HG02981 (cell line): Measurements from ENCODE around the gene COL23A1.
"Not testable (repeated sequence)": the region's sequence is repeated elsewhere in the genome, so short reads cannot be mapped to it uniquely, and the experiment has no call there.

Experiments
- ATAC-seq: cut with Tn5 transposase; IDR thresholded peaks from one replicate; pipeline ENCODE4 v1.9.1; 2021; ENCODE audit warnings: mild to moderate bottlenecking, moderate library complexity; ENCODE audit not compliant: unreplicated experiment

COL23A1 gene

GRCh38 chr5:178314961-178315820, 275.0 kb downstream of the COL23A1 start:
- ATAC-seq, result no peak

GRCh38 chr5:178314061-178314660, 276.0 kb downstream of the COL23A1 start:
- no peak for ATAC-seq

DNA sequence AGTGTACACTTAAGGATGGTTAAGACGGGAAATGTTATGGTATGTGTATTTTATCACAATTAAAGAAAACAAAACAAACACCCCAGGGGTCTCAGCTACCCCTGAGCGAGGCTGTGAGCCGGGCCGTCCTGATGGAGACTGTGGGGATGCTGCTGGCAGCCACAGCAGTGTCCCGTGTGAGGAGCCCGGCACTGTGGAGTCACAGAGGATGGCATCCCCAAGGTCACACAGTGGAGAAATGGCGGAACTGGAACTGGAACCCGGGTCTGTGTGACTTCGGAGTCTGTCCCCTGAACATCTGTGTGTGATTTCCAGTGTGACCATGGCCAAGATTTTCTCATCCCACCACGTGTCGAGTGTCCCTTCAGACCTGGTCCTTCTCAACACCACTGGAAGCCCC, 276.9 kb downstream of the COL23A1 start:
- ATAC-seq, result no peak

- no peak for ATAC-seq
These were observed 277.3 kb downstream of the COL23A1 start for GRCh38 chr5:178312880-178313282.

DNA sequence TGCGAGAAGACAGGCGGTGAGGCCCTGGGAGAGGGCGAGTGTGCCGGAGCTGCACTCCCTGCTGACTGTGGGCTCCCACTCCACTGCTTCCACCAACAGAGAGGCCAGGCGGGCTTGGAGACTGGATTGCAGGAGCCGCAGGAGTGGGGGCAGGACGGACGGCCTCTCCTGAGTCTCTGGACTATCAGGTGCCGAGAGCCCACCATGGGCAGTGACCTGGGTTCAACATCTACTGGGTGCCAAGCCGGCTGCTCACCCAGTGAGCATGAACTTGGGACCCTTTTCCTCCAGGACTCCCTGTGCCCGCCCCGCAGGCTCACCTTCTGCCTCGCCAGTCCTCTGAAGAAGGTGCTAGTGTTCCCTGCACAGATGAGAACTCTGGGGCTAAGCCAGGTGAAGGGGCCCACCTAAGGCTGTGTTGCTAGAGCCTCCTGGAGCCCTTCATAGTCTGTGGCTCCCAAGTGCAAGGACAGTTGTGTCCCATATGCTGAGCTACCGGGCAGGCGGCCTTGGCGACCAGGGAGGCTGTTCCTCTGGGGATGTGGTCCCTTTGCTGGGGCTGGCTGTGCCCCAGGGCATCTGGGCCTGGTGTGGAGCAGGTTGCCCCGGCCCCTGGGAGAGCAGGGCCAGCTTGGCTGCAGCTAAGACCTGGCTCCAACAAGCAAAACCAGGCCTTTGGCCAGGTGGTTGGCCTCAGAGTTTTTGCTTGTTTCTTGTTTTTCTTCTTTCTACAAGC, 279.9 kb downstream of the COL23A1 start:
- ATAC-seq, result no peak

DNA sequence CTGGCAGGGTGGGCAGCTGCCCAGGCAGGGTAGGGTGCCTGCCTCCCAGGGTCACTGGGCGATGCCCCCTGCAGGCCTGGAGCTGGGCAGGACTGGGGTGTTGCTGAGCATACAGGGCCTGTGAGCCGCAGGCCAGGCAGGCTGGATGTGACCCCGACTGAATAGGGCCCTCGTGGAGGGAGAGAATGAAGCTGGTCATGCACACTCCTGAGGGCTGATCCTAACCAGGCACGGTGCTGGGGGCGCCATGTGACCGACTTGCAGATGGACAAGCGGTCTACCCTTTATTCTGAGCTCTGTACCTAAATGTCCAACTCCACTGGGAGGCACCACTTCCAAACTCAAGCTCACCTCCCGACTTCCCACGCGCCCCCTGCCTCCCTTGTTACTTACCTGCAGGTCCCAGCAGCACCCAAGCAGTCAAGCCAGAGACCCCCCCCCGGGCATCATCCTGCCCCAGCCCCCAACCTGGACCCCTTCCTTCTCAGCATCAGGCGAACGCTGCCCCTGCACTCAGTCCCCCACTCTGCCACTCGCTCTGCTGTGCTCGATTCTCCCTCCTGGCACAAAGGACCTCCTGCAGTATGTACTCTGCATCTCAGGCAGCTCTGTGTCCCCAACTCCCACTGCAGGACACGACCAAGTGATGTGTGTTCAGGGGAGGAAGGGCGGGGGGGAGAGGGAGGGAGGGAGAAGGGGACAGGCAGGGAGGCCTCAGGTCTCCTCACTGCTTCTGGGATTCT, 280.8 kb downstream of the COL23A1 start:
- ATAC-seq, result no peak

DNA sequence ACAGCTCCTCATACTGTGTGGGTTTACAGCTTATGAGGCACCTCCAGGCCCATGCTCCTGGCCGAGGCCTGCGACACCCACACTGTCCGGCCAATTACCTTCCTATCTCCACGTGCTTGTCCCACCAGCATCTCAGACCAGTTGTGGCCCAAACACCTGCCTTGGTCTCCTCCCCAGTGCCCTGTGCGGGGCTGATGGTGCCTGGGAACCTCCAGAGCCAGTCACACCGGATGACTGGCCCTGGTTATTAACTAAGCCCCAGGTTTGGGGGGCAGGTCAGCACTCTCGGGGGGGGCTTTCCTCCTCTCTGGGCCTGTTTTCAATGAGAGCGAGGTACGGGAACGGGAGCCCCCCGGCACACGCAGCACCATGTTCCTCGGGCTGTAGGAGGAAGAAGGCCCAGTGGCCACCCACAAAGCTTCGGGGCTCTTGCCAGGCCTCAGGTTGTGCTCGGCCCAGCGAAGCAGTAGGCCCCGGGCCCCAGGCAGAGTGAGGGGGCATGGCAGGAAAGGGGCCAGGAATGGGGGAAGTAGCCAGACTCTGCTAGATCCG, 281.6 kb downstream of the COL23A1 start:
- ATAC-seq, result no peak

DNA sequence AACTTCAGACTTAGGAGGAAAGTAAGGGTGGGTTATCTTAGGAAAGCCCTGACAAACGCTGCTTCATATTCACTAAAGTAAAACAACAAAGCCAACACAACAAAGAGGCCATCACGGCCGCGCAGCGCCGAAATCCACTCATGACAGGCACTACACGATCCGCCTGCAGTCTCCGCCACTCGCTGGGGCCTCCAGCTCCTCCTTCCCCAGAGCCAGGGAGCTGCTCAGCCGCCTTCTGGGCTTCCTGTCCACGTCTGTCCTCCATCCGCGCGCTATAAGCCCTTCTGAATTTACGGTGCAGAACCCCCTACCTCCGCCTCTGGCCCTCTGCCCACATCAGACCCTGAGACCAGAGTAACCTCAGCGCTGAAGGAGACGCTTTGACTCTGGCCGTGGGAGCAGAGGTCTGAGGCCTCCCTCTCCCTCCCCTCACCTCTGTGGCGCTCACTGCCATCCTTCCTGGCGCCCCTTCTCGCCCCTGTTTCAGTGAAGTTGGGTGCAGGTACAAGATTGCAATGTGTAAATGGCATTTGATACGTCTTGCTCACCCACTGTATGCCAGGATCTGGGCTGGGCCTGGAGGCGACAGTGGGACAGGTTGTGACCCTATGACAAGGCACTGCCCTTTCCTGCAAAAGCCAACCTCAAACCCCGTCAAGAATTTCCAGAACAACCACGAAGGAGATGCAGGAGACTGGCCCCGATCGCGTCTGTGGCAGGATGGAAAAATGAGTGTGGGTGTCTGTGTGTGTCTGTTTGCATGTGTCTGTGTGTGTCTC, 282.7 kb downstream of the COL23A1 start:
- ATAC-seq, result no peak

DNA sequence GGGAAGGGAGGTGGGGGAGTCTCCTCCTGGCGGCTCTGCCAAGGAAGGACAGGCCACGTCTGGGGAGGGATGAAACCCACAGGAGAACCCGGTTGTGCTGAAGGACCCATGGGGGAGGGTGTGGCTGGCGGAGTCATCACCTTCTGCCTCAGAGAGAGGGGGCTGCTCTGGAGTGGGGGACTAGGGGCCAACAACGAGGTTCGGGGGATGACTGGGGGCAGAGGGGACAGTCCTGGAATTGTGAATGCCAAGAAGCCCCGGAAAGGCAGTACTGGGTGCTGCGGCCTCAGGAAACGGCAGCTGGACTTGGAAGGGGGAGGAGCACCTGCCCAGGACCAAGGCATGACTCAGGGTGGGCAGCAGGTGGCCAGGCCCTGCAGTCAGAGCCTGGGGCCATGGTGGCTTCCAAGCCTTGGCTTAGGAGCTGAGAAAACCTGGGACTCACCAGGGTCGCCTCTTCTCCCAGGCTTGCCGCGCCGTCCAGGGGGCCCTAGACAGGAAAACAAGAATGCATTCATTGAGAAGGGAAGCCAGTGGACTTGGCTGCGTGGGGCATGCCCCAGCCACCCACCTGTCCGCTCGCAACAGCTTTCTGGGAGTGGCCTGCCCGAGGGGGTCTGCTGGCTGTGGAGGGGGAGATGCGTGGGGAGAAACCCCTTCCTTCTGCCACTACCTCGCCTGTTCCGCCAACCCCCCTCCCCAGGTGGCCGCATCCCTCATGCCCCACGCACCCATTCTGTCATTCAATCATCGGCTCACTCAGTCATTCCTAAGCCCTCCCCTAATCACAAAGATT, 283.6 kb downstream of the COL23A1 start:
- ATAC-seq, result no peak

DNA sequence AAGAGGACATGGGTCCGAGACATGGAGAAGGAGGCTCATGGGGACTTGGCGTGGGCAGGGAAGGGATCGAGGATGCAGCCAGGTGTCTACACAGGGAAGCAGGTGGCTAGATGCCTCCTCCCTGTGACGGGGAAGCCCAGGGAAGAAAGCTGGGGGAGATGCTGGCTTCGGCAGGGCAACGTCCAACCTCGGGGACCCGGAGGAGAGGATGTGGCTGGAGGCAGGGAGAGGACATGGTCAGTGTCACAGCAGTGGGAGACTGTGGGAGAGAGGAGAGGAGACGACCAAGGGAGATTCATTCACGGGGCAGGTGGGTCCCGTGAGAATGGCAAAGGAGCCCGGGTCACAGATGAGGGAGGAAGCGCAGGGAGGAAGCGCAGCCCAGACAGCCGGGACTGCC, 284.4 kb downstream of the COL23A1 start:
- ATAC-seq, result no peak

GRCh38 chr5:178304761-178305645, 285.2 kb downstream of the COL23A1 start:
- no peak for ATAC-seq

DNA sequence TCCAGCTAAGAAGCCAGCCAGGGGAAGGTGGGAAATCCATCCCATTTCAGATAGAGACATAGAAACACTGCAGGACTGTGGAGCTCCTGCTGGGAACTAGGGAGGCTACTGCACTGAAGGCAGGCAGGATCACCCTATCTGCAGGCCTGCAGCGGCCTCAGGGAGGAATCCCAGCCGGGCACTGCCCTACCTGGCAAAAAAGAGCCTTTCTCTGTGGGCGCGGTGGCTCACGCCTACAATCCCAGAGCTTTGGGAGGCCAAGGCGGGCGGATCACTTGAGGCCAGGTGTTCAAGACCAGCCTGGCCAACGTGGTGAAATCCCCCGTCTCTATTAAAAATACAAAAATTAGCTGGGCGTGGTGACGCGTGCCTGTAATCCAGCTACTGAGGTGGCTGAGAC, 286.2 kb downstream of the COL23A1 start:
- ATAC-seq, result no peak

DNA sequence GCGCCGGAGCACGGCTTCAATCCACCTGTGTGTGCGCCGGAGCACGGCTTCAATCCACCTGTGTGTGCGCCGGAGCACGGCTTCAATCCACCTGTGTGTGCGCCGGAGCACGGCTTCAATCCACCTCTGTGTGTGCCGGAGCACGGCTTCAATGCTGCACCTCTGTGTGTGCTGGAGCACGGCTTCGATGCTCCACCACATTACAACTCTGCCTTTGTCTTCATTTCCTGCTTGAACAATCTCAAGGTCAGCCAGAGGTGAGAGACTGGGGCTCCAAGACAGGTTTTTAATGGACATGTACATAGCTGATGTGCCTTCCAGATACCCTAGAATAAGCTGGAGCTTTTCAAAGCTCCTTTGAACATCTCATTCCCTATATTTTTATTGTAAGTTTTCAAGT, 287.9 kb downstream of the COL23A1 start:
- not testable (repeated sequence) for ATAC-seq

DNA sequence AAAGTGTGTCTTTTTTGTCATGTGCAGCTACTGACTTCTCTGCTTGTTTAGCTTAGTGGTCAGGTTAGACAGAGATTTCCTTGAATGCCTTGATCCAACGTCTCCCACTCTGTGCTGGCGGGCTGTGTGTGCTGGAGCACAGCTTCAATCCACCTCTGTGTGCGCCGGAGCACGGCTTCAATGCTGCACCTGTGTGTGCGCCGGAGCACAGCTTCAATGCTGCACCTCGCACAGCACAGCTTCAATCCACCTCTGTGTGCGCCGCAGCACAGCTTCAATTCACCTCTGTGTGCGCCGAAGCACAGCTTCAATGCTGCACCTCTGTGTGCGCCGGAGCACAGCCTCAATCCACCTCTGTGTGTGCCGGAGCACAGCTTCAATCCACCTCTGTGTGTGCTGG, 288.6 kb downstream of the COL23A1 start:
- no peak for ATAC-seq

GRCh38 chr5:178298283-178298807, 291.8 kb downstream of the COL23A1 start:
- no peak for ATAC-seq

DNA sequence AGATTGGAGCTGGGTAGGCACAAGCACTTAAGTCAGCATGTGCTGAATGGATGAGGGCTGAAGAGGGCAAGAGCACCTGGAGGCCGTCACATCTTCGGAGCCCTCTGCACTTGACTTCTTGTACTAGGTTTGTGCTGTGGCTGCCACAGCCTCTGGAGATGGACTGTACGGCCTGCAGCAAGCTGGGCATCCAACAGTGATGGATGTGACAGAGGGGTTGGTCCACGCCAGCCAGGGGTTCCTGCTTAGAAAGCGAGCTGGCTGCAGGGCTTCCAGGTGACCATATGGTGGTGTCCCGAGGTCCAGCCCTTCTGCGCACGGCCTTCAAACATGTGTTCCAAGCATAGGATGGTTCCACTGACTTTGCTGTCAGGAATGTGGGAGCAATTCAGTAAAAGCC, 292.4 kb downstream of the COL23A1 start:
- ATAC-seq, result no peak

DNA sequence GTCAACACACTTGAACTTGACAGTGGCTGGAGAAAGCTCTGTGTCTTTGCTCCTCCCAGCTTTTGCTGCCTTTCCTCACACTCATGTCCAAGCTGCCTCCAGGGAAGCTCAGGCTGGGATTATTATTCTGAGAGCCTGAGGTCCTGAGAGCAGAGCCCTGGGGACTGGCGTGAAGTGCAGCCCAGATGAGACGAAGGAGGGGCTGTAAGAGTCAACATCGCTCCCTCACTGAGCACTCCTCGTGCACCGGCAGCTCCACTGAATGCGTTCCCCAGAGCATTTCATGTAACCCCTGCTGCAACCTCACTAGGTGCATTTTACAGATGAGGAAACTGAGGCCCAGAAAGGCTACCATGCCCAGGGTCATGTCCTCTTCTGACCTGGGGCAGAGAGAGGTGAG, 294.1 kb downstream of the COL23A1 start:
- ATAC-seq, result no peak

GRCh38 chr5:178295589-178295988, 294.6 kb downstream of the COL23A1 start:
- no peak for ATAC-seq
